ENCODE results near the gene FALEC. TPM values are rescaled to one million over a fixed set of nuclear protein-coding genes. Genes with fewer than 3 reads are reported as not detected.
A peak's percentile ranks its signal among the peaks of the same experiment; 100 is the strongest.
"Not testable (repeated sequence)": the region's sequence is repeated elsewhere in the genome, so short reads cannot be mapped to it uniquely, and the experiment has no call there.

FALEC gene
- total RNA-seq, 1 experiment from 2014 or later, result not detected

DNA sequence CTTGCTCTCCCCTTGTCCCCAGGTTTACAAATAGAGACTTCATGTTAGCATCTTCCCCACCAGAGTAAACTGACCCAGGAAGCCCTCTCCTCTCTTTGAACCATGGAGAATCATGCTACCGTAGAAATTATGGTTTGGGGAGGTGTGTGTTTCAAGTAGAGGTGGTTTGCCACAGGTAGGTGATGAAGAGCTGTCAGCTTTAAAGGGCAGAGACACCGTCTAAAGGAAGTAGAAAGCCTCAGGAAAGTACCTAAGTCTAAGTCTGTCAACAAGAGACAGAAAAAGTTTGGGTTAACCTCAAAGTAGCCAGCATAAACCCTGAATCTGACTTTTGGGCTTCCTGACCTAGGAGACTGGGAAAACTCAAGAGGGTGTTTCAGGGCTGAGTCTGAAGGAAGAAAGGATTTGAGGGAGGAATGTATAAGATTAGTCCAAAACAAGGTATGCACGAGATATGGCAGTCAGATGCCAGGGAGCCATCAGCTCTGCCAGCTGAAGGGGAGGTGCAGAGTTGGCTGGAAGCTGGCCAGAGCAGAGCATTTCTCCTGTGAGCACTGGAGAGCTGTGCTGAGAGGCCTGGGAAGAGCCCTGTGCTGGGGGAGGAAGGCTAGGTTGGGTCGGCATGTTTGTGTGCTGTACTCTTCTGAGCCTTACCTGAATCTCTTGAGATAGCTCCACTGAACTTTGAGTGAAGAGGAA, 47.9 kb downstream of the FALEC start:
- no peak for DNase-seq (ENCODE audit: low read depth)
- in situ Hi-C loops (cut with HindIII; ENCODE audit: low pct_unique_long_range_greater_than_20kb, low sequenced_read_pairs), result no loop called here

DNA sequence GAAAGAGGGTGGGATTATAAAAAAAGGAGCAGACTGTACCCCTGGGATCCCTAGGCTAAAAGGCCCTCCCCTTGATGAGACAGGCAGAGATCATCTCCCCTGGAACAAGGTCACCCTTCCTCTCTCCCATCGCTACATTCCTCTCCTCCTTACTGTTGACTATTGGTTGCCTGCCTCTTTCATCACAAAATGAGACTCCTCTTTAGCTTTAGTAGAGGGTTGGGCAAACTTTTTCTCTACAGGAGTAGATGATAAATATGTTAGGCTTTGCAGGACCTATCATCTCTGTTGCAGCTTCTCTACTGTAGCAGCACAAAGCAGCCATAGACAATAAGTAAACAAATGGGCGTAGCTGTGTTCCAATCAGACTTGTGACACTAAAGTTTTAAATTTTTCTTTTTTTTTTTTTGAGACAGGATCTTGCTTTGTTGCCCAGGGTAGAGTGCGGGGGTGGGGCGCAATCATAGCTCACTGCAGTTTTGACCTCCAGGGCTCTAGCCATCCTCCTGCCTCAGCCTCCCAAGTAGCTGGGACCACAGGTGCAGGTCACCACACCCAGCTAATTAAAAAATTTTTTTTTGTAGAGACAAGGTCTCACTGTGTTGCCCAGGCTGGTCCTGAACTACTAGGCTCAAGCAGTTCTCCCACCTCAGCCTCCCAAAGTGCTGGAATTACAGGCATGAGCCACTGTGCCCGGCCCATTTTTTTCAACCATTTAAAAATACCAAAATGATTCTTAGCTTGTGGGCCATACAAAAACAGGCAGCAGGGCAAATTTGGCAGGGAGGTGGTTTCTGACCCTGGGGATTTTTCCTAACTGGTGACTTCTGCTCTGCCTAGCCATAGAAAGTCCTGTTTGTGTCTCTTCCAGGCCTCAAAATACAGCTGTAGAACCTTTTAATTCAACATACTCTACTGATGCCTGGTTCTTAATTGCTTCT, 48.8 kb downstream of the FALEC start:
- no peak for DNase-seq (ENCODE audit: low read depth)
- in situ Hi-C loops (cut with HindIII; ENCODE audit: low pct_unique_long_range_greater_than_20kb, low sequenced_read_pairs), result no loop called here

DNA sequence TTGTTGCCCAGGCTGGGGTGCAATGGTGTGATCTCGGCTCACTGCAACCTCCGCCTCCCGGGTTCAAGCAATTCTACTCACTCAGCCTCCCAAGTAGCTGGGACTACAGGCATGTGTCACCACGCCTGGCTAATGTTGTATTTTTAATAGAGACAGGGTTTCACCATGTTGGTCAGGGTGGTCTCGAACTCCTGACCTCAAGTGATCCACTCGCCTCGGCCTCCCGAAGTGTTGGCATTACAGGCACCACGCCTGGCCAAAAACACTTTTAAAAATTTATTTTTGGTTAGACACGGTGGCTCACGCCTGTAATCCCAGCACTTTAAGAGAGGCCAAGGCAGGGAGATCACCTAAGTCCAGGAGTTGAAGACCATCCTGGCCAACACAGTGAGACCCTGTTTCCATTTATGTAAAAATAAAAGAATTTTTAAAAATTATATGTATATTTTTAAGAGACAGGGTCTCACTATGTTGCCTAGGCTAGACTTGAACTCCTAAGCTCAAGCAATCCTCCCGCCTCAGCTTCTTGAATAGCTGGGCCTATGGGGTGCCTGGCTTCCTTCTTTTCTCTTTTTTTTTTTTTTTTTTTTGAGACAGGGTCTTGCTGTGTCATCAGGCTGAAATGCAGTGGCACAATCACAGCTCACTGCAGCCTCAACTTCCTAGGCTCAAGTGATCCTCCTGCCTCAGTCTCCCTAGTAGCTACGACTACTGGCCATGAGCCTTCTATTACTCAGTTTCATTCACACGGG, 49.9 kb downstream of the FALEC start:
- in situ Hi-C loops (cut with HindIII; ENCODE audit: low pct_unique_long_range_greater_than_20kb, low sequenced_read_pairs); DNase-seq (ENCODE audit: low read depth): not testable (repeated sequence)

DNA sequence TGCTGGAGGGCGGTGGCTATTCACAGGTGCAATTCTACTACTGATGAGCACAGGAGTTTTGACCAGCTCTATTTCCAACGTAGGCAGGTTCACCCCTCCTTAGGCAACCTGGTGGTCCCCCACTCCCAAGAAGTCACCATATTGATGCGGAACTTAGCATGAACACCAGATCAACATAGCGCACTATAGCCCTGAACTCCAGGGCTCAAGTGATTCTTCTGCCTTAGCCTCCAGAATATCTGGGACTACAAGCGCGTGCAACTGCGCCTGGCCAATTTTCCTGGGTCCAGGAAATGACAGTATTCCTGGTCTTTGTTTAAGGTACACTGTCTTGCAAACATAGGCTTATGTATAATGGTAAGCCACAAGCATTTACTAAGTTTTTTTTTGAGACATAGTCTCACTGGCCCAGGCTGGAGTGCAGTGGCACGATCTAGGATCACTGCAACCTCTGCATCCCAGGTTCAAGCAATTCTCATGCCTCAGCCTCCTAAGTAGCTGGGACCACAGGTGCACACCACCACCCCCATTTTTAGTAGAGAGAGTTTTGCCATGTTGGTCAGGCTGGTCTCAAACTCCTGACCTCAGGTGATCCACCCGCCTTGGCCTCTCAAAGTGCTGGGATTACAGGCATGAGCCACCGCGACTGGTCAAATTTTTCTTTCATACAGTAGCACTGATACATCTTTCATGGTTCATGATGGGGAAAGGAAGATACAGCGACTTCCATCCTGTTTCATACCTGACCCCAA, 51.2 kb downstream of the FALEC start:
- DNase-seq (ENCODE audit: low read depth), result no peak
- in situ Hi-C loops (cut with HindIII; ENCODE audit: low pct_unique_long_range_greater_than_20kb, low sequenced_read_pairs), result no loop called here

DNA sequence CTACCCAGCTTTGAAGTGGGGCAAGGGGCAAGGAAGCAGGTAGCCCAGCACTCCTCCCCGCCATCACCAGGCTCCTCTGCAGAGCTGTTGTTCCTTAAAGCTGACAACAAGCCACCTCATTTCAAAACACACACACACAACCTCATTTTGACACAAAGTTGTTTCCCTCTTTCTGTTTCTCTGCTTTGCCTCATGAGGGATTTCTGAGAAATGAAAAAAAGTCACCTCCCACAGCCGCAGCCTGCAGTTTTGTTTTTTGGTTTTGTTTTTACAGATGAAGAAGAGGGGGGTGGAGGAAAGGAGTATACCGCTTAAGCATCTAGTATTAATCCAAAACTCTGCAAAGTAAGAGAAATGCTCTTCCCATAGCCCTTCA, 51.8 kb downstream of the FALEC start:
- in situ Hi-C loops (cut with HindIII; ENCODE audit: low pct_unique_long_range_greater_than_20kb, low sequenced_read_pairs), result no loop called here
- DNase-seq (ENCODE audit: low read depth), result no peak

DNA sequence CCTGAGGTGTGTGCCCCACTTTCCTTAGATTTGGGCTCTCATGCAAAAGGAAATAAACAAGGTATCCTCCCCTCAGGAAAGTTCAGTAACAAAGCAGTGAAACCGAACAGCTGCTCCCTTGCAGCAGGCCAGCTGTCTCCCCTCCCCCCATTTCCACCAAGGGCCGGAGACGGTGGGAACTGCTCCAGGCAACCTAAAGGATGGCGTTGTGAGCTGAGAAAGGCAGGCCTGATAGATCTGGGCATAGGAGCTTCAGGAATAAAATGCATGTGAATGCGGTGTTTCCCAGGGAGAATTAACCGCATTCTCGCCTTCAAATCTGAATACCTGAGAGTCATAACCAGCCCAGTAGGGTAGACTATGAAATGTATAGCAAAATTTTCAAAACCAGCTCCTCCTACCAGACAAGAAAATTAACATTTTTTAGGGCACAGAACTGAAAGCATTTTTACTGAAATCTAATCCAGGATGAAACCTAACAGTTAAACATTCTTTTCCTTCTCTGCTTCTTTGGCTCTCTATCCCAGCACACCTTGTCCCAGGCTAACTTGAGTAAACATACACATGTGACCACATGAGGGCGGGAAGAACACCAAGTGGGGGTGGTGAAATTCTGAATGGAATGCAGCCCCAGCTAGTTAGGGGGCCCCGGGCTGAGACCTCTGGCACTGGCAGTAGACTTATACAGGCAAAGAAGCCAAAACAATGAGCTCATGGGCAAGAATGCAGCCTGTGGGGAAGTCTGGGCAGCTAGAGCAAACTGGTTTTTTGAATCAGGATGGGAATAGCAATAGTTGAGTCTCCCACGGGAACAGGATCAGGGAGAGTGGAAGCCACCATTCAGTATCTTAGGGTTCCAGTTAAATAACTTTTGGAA, 52.4 kb downstream of the FALEC start:
- peak; percentile 88 for DNase-seq (ENCODE audit: low read depth)
- in situ Hi-C loops (cut with HindIII; ENCODE audit: low pct_unique_long_range_greater_than_20kb, low sequenced_read_pairs), result no loop called here

DNA sequence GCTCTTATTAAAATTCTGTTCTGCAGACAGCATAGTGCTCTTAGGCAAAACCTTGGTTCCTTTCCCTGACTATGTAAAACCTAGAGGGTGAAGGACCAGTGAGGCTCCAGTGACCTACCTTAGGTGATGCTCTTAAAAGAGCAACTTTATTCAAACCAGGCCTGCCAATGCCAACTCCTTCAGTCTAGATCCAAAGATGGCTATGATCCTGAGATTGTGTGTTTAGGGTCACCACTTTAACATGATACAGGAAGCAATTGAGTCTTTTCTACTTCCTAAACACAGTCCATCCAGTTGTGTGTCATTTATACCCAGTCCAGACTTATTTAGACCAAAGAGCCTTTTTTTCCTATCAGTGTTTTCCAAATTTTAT, 53.0 kb downstream of the FALEC start:
- in situ Hi-C loops (cut with HindIII; ENCODE audit: low pct_unique_long_range_greater_than_20kb, low sequenced_read_pairs), result no loop called here

DNA sequence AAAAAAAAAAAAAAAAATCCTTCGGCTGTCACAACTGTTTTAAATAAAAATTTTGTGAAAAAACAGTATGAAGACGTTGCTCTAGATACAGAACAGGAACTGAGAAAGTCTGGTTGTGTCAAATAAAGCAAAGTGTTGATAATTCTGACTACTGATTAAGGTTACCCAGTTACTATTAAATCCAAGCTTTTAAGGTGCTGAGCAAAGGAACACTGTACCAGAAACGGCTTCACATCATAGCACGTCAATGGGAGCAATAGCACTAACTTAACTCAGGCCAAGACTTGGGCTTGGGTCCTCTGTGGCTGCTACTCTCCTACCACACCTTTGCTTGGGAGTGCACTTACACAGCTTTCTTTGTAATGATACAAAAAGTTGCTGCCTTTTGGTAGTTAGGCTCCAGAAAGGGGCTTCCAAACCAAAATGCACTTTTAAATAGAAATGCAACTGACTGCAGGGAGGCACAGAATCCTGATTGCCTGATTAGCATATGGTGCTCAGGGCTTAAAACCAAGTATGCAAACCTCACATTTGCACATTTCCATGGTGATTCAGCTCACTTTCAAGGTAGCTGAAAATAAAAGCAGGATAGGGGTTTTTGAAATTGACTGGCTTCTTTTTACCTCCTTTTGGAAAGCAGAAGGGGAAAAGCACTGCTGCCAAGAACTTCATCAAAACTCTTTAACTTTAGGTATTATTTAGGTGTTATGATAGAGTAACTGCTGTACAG, 57.5 kb downstream of the FALEC start:
- in situ Hi-C loops (cut with HindIII; ENCODE audit: low pct_unique_long_range_greater_than_20kb, low sequenced_read_pairs), result no loop called here
- DNase-seq (ENCODE audit: low read depth), result no peak

More for the DNA sequence above, 53.0 kb downstream of the FALEC start:
- DNase-seq (ENCODE audit: low read depth), result no peak

DNA sequence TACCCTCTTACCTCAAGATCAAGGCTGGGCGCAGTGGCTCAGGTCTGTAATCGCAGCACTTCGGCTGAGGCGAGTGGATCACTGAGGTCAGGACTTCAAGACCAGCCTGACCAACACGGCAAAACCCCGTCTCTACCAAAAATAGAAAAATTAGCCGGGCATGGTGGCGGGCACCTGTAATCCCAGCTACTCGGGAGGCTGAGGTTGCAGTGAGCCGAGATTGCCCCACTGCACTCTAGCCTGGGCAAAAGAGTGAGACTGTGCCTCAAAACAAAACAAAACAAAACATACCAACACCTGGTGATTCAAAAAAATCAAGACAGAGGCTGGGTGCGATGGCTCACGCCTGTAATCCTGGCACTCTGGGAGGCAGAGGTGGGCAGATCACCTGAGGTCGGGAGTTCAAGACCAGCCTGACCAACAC, 58.1 kb downstream of the FALEC start:
- in situ Hi-C loops (cut with HindIII; ENCODE audit: low pct_unique_long_range_greater_than_20kb, low sequenced_read_pairs); DNase-seq (ENCODE audit: low read depth): not testable (repeated sequence)

DNA sequence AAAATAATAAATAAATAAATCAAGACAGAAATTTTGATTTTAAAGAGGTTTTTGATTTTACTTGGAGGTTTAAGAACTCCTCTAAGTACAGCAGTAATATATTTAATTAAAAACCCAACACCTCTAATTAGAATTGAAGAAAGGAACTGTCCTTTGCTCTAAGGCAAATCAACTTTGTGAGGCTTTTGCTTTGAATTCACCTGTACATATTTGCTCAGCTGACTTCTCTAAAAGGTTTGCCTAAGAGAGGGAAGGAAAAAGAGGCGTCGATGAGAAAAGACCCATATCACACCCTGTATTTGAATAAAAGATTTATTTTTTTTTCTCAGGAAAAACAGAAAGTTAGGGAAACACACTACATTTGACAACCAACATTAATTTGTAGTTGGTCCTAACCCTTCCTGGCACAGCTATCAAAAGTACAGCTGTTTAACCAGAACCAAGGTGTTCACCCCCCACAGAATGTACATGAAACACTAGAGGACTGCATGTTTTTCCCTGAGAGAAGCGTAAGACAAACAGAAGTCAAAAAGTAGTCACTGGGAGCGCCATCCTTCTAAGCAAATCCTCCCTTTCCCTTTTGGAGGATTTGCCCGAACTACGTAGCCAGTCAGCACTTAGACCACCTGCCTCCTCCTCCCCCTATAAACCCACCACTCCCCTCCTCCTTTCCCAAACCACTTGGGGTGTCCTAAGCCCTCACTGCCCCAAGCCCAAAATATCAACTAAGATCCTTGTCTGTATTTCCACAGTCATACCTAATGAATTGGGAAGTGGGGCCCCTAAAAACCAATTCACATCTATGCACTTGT, 58.9 kb downstream of the FALEC start:
- in situ Hi-C loops (cut with HindIII; ENCODE audit: low pct_unique_long_range_greater_than_20kb, low sequenced_read_pairs), result no loop called here
- no peak for DNase-seq (ENCODE audit: low read depth)

DNA sequence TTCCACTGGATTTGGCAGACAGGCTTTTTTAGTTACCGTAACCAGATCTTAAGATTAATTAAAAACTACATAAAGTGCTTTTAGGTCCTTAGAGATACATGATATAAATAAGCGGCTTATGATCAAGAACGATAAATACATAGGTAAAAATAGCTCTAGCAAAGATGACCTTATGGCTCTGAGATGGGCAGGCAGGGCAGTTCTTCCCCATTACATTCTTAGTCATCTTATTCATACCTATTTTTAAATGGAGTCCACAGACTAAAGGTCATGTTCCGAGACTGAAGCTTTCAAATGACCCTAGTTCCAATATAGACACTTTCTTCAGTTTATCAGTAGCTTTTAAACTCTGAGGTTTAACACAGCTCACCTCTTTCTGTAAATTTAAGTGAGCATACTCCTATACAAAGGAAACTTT, 59.5 kb downstream of the FALEC start:
- in situ Hi-C loops (cut with HindIII; ENCODE audit: low pct_unique_long_range_greater_than_20kb, low sequenced_read_pairs), result no loop called here
- no peak for DNase-seq (ENCODE audit: low read depth)

DNA sequence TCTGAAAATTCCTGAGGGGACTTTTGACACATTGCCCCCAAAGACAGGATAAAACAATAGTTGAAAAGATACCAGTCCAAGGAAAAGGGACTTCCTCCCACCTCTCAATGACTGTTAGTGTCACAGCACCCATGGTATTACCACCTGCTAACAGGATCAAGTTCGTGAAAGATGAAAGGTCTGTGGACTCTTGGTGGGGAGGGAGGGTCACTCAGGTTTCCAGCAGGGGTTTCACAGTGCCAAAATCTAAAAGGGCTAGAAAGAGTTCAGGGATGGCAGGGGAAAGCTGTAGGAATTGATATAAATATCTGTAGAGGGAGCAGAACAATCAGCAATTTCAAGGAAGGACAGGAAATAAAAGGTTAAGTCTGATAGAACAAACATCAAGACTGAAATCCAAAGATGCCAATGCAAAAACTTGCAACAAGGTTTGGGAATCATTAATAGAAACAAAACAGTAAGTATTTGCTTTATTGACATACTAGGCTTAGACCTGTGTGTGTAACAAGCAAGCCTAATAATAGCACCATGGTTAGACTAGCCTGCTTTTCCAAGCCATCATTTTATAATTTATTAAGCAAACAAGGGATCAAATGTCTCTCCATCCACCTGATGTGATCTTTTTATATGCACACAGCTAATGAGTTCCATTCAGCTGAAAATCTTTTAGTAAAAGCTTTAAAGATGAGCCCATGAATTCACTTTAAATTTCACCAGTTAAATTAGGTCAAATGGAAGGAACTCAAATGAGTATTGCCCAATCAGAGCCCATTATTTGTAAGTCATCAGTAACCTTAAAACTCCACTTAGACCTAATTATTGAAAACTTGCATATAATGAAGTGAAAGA, 60.2 kb downstream of the FALEC start:
- DNase-seq (ENCODE audit: low read depth), result no peak

DNA sequence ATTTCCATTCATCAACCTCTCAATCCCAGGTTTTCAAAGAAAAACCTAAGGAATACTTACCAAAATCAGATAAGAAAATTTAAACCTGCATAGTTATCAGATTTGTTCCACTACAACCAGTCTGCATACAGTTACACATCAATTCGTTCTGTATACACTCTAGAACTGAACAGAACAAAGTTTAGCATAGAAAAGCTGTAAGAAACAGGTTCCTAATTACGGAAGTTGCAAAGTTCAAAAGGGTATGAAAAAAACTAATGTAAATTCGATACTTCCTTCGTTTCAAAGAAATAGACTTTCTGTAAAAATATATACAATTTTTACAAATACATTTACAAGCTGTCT, 60.8 kb downstream of the FALEC start:
- DNase-seq (ENCODE audit: low read depth), result no peak
- in situ Hi-C loops (cut with HindIII; ENCODE audit: low pct_unique_long_range_greater_than_20kb, low sequenced_read_pairs), result no loop called here

More for the DNA sequence above, 60.2 kb downstream of the FALEC start:
- in situ Hi-C loops (cut with HindIII; ENCODE audit: low pct_unique_long_range_greater_than_20kb, low sequenced_read_pairs), result no loop called here

DNA sequence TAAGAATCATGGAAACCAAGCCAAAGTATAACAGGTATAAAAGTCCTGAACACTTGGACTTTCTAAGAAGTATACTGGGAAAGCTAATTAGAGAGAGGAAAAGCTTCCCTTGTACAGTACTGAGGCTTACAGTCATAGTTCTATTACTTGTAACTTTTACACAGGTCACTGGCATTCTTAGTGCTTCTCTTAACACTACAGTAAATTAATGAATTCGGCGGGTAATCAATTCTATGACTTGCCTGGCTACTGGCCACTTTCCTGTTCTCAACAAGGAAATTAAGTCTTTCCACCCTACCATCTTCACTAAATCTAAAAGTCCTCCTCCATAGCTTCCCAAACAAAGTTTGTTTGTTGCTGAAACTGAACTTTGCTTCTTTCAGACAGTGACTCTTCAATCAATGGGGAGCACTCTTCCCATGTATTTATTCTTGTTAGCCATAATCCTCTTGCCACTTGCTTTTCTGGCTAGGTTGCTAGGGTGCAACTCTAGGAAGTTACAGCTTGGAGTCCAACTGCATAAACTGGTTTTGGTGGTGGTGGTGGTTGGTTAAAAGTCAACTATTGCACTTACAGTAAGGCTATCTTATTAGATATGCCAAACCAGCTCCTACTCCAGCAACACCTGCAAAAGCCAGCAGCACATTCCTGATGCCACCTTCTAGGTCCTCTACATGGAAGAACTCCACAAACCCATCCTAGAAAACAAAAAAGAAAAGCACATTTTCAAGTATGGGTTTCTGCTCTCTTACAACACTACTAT, 61.4 kb downstream of the FALEC start:
- DNase-seq (ENCODE audit: low read depth), result no peak
- in situ Hi-C loops (cut with HindIII; ENCODE audit: low pct_unique_long_range_greater_than_20kb, low sequenced_read_pairs), result no loop called here
